Natural killer cell (primary cell): ENCODE results near the gene PALLD. TPM values are rescaled to one million over a fixed set of nuclear protein-coding genes. Genes with fewer than 3 reads are reported as not detected.

Experiments
- ATAC-seq, 3 donors: fragments of 150-1000 bp in 2 of 3; fragments of 200-7000 bp in 1 of 3; cut with Tn5 transposase; 1 replicate in 1 of 3; 2 replicates in 2 of 3; pipeline ENCODE4 v1.10.0; 2021; ENCODE audit warnings: mild to moderate bottlenecking in 2 of 3, moderate library complexity in 2 of 3
- DNase-seq, 2 donors: peaks; one replicate each; pipeline versions ENCODE4 v3.0.0 to v3.0.0-alpha.2; 2013 to 2021; ENCODE audit warnings: mixed read lengths in 1 of 2
- H3K27ac ChIP-seq: one replicate; pipeline ENCODE4 v1.5.1; 2013; ENCODE audit warnings: mild to moderate bottlenecking, low read length
- H3K27me3 ChIP-seq: one replicate; pipeline ENCODE4 v1.6.1; 2013; ENCODE audit warnings: low read length; ENCODE audit not compliant: control insufficient read depth, insufficient read depth
- H3K36me3 ChIP-seq: one replicate; pipeline ENCODE4 v1.6.1; 2013; ENCODE audit warnings: low read length; ENCODE audit not compliant: control insufficient read depth, insufficient read depth
- H3K4me1 ChIP-seq: one replicate; pipeline ENCODE4 v1.6.1; 2013; ENCODE audit warnings: low read length; ENCODE audit not compliant: control insufficient read depth, insufficient read depth
- H3K4me3 ChIP-seq: one replicate; pipeline ENCODE4 v1.5.1; 2013; ENCODE audit warnings: low read length
- H3K9me3 ChIP-seq: one replicate; pipeline ENCODE4 v1.6.1; 2013; ENCODE audit warnings: low read length; ENCODE audit not compliant: control insufficient read depth, insufficient read depth
- H3K27ac Mint-ChIP-seq, 2 donors: one replicate each; pipeline ENCODE4 v1.8.0; 2022; ENCODE audit warnings: mild to moderate bottlenecking in 2 of 2, mixed read lengths in 2 of 2, moderate library complexity in 1 of 2
- H3K27me3 Mint-ChIP-seq, 2 donors: one replicate each; pipeline ENCODE4 v1.8.0; 2022; ENCODE audit warnings: low read depth in 2 of 2, mixed read lengths in 2 of 2
- H3K36me3 Mint-ChIP-seq: one replicate; pipeline ENCODE4 v1.8.0; 2022; ENCODE audit warnings: mixed read lengths
- H3K4me1 Mint-ChIP-seq, 2 donors: one replicate each; pipeline ENCODE4 v1.8.0; 2022; ENCODE audit warnings: mixed read lengths in 2 of 2
- H3K4me3 Mint-ChIP-seq: one replicate; pipeline ENCODE4 v1.8.0; 2022; ENCODE audit warnings: mild to moderate bottlenecking, moderate library complexity, mixed read lengths
- H3K9me3 Mint-ChIP-seq, 2 donors: one replicate each; pipeline ENCODE4 v1.8.0; 2022; ENCODE audit warnings: mixed read lengths in 2 of 2
- CTCF ChIP-seq: fragments of 200-600 bp; IDR thresholded peaks from one replicate; pipeline ENCODE4 v1.8.0; 2022; ENCODE audit warnings: antibody characterized with exemption
- WGBS: methylation state at CpG from one replicate; pipeline ENCODE4 v1.1.7; 2013; ENCODE audit warnings: missing lambda C conversion rate; ENCODE audit not compliant: insufficient coverage; 5-methylcytosine and 5-hydroxymethylcytosine counted together
- intact Hi-C: fragments of 100-400 bp; cut with micrococcal nuclease; formaldehyde crosslinking; loops from one replicate; pipeline ENCODE4 v1.14.2; 2022
- total RNA-seq, 4 donors: library from RNA; stranded (reverse); fragments of 120-200 nt in 1 of 4; gene quantifications; one replicate each; pipeline versions ENCODE4 v1.2.3 to v1.2.4, GENCODE V29; 2013 to 2022

The PALLD gene
- total RNA-seq, 3 donors from 2014 or later (not counting 1 experiment from before 2014, with no cell fraction given): 15.1 to 25.4 (median 22.8) TPM

- H3K4me3 Mint-ChIP-seq: no peak overlapping the region
- Histone ChIP-seq H3K9me3 (no peaks in the 10 kb centered on the region), H3K4me3 (no peak overlapping the region), H3K36me3 (no peaks in the 10 kb centered on the region), H3K4me1 (no peaks in the 10 kb centered on the region), H3K27me3 (no peaks in the 10 kb centered on the region), H3K27ac (no peak overlapping the region)
- H3K36me3 Mint-ChIP-seq: no peaks in the 10 kb centered on the region
- H3K4me1 Mint-ChIP-seq: no peaks in the 10 kb centered on the region
- intact Hi-C loops: loop anchor here (2.0 kb wide), 1 partner anchor 206 kb away; no protein-coding TSS in a partner anchor
- no peaks in the 10 kb centered on the region for H3K9me3 Mint-ChIP-seq
- DNase-seq (peak in 1 of 2 donors; percentile 46), ATAC-seq (peak in 2 of 3 donors; percentile 45 to 52)
- no peak overlapping the region for H3K27ac Mint-ChIP-seq
- WGBS: 87% methylated on average over 7 of the region's 8 CpGs
- peak; percentile 58 for TF ChIP-seq CTCF
- no peaks in the 10 kb centered on the region for H3K27me3 Mint-ChIP-seq
Measured at GRCh38 chr4:168917138-168917779, 420.4 kb downstream of the PALLD start.

GRCh38 chr4:168919706-168920324 is 423.0 kb downstream of the PALLD start:
- TF ChIP-seq CTCF: no peak
- Mint-ChIP-seq H3K9me3 (no peaks in the 10 kb centered on the region), H3K4me1 (peaks cover 5% of the 10 kb centered on the region in 2 donors), H3K4me3 (no peak overlapping the region), H3K36me3 (no peaks in the 10 kb centered on the region), H3K27ac (no peak overlapping the region), H3K27me3 (no peaks in the 10 kb centered on the region)
- intact Hi-C loops: loop anchor here (5.0 kb wide), 1 partner anchor 408 kb away; no protein-coding TSS in a partner anchor
- WGBS: 89% methylated on average over 4 of the region's 4 CpGs
- DNase-seq (no peak), ATAC-seq (no peak)
- Histone ChIP-seq H3K27me3 (no peaks in the 10 kb centered on the region), H3K36me3 (no peaks in the 10 kb centered on the region), H3K27ac (no peak overlapping the region), H3K9me3 (no peaks in the 10 kb centered on the region), H3K4me1 (no peaks in the 10 kb centered on the region), H3K4me3 (no peak overlapping the region)

GRCh38 chr4:168920441-168921065 is 423.7 kb downstream of the PALLD start:
- peaks cover 5% of the 10 kb centered on the region in 2 donors for H3K4me1 Mint-ChIP-seq
- Histone ChIP-seq H3K27me3 (no peaks in the 10 kb centered on the region), H3K4me3 (no peak overlapping the region), H3K36me3 (peaks cover 2% of the 10 kb centered on the region), H3K9me3 (no peaks in the 10 kb centered on the region), H3K27ac (no peak overlapping the region), H3K4me1 (no peaks in the 10 kb centered on the region)
- no peaks in the 10 kb centered on the region for H3K9me3 Mint-ChIP-seq
- ATAC-seq (no peak), DNase-seq (no peak)
- TF ChIP-seq CTCF: no peak
- no peak overlapping the region for H3K27ac Mint-ChIP-seq
- H3K27me3 Mint-ChIP-seq: no peaks in the 10 kb centered on the region
- H3K36me3 Mint-ChIP-seq: no peaks in the 10 kb centered on the region
- WGBS: 98% methylated on average over 5 of the region's 6 CpGs
- no peak overlapping the region for H3K4me3 Mint-ChIP-seq
- intact Hi-C loops: loop anchor here (5.0 kb wide), 1 partner anchor 408 kb away; no protein-coding TSS in a partner anchor
